ENCODE data around the gene ZFAND3. TPM values are rescaled to one million over a fixed set of nuclear protein-coding genes. Genes with fewer than 3 reads are reported as not detected.

ZFAND3 gene
- total RNA-seq, 1 experiment from 2014 or later = 64.0 TPM

DNA sequence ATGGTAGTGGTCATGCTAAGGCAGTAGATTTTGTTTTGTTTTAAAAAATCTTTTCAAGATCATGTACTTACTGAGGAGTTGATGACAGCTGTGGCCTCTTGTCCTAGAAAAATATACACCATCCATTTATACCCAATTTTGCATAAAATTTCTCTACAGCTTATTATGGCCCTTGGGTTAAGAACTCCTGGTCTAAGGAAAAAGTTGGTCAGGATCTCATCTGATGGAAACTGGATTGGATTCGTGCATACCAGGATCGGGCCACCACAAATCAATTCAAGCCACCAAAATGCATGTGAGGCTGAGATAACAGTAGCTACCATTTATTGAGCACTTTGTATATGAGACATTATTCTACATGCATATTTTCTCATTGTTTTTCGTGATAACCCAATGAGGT, 244.4 kb downstream of the ZFAND3 start:
- intact Hi-C loops (cut with micrococcal nuclease; ENCODE audit: unreplicated experiment) = no loop called here
- no peak for TF ChIP-seq EZH2 (IDR thresholded peaks at IDR 0.05; ENCODE audit: borderline replicate concordance, low read depth, low read length, poor library complexity, severe bottlenecking)
- TF ChIP-seq CTCF (conservative IDR thresholded peaks at IDR 0.05; ENCODE audit: low read depth, low read length) = no peak
- Histone ChIP-seq H3K27ac (ENCODE audit: low read depth, low read length, poor library complexity, severe bottlenecking) (no peak overlapping the region), H3K4me1 (ENCODE audit: insufficient read depth, low read length, poor library complexity, severe bottlenecking) (peaks cover 18% of the 10 kb centered on the region), H3K4me3 (ENCODE audit: low read depth, low read length, poor library complexity, severe bottlenecking) (no peak overlapping the region), H3K27me3 (replicated peaks; ENCODE audit: insufficient read depth, low read depth, low read length, poor library complexity) (no peaks in the 10 kb centered on the region), H3K36me3 (ENCODE audit: insufficient read depth, low read length, poor library complexity, severe bottlenecking) (peaks cover 21% of the 10 kb centered on the region), H3K9me3 (ENCODE audit: low read depth, low read length, poor library complexity, severe bottlenecking) (no peaks in the 10 kb centered on the region)
- POLR2A ChIA-PET (ENCODE audit: low non-redundant PET) = no interaction called here
- CTCF ChIA-PET = no interaction called here
- no TSS peak for BruUV-seq (replicated peaks)
- DNase-seq (ENCODE audit: low spot score) = no peak

DNA sequence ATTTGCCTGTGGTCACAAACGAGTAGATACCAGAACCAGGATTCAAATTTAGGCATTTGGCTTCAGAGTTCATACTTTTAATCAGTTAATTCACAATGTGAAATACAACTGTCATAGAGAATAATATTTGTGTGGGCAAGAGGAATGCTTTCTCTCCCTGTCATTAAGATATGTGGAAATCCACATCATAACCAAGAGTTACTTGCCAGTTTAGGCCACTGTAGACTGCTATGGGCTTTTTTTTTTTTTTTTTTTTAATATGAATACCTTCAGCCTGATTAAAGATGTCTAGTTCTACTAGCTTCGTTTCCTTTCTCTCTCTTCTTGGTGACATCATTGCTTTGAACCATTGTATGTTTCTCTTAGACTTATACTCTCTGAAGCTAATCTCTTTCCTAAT, 244.9 kb downstream of the ZFAND3 start:
- no TSS peak for BruUV-seq (replicated peaks)
- no peaks in the 10 kb centered on the region for H3K27me3 ChIP-seq (replicated peaks; ENCODE audit: insufficient read depth, low read depth, low read length, poor library complexity)
- H3K4me3 ChIP-seq (ENCODE audit: low read depth, low read length, poor library complexity, severe bottlenecking) = no peak overlapping the region
- peaks cover 21% of the 10 kb centered on the region for H3K36me3 ChIP-seq (ENCODE audit: insufficient read depth, low read length, poor library complexity, severe bottlenecking)
- CTCF ChIA-PET = no interaction called here
- no peaks in the 10 kb centered on the region for H3K9me3 ChIP-seq (ENCODE audit: low read depth, low read length, poor library complexity, severe bottlenecking)
- peaks cover 22% of the 10 kb centered on the region for H3K4me1 ChIP-seq (ENCODE audit: insufficient read depth, low read length, poor library complexity, severe bottlenecking)
- TF ChIP-seq EZH2 (IDR thresholded peaks at IDR 0.05; ENCODE audit: borderline replicate concordance, low read depth, low read length, poor library complexity, severe bottlenecking) (no peak), CTCF (conservative IDR thresholded peaks at IDR 0.05; ENCODE audit: low read depth, low read length) (no peak)
- no peak for DNase-seq (ENCODE audit: low spot score)
- H3K27ac ChIP-seq (ENCODE audit: low read depth, low read length, poor library complexity, severe bottlenecking) = no peak overlapping the region
- POLR2A ChIA-PET (ENCODE audit: low non-redundant PET) = no interaction called here
- intact Hi-C loops (cut with micrococcal nuclease; ENCODE audit: unreplicated experiment) = no loop called here

DNA sequence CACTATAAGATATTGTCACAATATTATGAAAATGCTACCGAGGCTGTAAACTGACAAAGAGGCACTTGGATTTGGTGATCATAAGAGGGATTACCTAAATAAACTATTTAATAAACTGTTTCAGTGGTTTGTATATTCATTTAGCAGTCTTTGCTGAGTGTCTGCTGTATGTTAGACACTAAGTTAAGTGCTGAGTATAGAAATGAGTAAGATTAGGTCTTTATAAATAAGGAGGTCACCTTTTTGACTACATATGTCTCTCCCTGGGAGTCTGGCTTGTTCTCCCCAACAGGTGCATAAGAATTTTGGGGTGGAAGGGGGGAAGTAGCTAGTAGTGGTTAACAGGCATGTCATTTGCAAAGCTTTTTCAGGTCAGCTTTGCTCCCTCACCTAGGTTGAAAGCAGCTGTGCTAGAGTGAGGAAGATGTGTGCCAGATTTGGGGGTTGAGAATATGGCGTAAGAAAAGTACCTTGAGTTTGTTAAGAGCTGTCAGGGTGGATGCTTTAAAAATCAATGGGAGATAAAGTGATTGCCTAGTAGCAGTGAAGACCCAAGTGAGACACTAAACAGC, 246.3 kb downstream of the ZFAND3 start:
- no peak overlapping the region for H3K4me3 ChIP-seq (ENCODE audit: low read depth, low read length, poor library complexity, severe bottlenecking)
- CTCF ChIA-PET = no interaction called here
- H3K27me3 ChIP-seq (replicated peaks; ENCODE audit: insufficient read depth, low read depth, low read length, poor library complexity) = no peaks in the 10 kb centered on the region
- no peak overlapping the region for H3K27ac ChIP-seq (ENCODE audit: low read depth, low read length, poor library complexity, severe bottlenecking)
- BruUV-seq (replicated peaks) = no TSS peak
- DNase-seq (ENCODE audit: low spot score) = no peak
- no peaks in the 10 kb centered on the region for H3K9me3 ChIP-seq (ENCODE audit: low read depth, low read length, poor library complexity, severe bottlenecking)
- POLR2A ChIA-PET (ENCODE audit: low non-redundant PET) = no interaction called here
- TF ChIP-seq EZH2 (IDR thresholded peaks at IDR 0.05; ENCODE audit: borderline replicate concordance, low read depth, low read length, poor library complexity, severe bottlenecking) = no peak
- TF ChIP-seq CTCF (conservative IDR thresholded peaks at IDR 0.05; ENCODE audit: low read depth, low read length) = no peak
- intact Hi-C loops (cut with micrococcal nuclease; ENCODE audit: unreplicated experiment) = no loop called here
- peaks cover 26% of the 10 kb centered on the region for H3K4me1 ChIP-seq (ENCODE audit: insufficient read depth, low read length, poor library complexity, severe bottlenecking)
- H3K36me3 ChIP-seq (ENCODE audit: insufficient read depth, low read length, poor library complexity, severe bottlenecking) = peaks cover 21% of the 10 kb centered on the region
